DMS 273 treated with DMSO at 0.1 percent for 48 hours (cell line): ENCODE results near the gene GRB2.

Experiments used
- DNase-seq: peaks from one replicate; lab custom pipeline; 2025; lab: John Stamatoyannopoulos, UW

Gene GRB2

GRCh38 chr17:75414488-75414887 is 9.0 kb upstream of the GRB2 start:
- DNase-seq: no peak

DNA sequence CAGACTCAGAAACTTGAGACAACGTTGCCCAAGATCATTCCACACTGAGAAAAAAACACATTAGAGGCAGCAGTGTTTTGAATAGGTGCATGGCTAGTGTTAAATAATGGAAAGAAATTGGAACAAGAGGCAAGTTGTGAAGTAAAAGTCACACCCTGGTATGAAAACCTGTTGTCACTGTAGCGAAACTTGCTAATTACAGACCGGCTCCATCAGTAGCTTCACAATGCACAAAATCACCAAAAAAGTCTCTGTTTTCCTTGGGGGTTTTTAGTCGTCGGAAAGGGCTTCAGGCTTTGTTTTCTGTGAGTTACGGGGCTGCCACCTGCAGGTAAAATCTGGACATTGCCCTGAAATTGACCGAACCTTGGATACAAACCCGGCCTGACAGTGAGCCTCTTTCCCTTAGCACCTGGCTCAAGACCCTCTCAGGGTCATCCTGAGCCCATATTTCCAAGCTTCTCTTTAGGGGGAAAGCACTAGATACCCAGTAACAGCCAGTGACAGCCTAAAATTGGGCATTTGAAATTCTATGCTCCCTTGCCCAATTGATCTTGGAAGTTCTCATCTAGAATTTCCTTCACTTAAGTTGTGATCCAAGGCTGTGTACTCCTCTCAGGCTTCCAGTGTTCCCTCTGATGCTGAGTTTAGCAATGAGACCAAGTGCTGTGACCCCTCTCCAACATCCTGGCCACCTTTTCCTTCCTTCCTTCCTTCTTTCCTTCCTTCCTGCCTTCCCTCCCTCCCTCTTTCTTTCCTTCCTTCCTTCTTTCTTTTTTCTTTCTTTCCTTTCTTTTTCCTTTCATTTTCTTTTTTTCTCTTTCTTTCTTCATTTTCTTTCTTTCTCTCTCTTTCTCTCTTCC is 7.2 kb upstream of the GRB2 start:
- DNase-seq: peak; percentile 47

DNA sequence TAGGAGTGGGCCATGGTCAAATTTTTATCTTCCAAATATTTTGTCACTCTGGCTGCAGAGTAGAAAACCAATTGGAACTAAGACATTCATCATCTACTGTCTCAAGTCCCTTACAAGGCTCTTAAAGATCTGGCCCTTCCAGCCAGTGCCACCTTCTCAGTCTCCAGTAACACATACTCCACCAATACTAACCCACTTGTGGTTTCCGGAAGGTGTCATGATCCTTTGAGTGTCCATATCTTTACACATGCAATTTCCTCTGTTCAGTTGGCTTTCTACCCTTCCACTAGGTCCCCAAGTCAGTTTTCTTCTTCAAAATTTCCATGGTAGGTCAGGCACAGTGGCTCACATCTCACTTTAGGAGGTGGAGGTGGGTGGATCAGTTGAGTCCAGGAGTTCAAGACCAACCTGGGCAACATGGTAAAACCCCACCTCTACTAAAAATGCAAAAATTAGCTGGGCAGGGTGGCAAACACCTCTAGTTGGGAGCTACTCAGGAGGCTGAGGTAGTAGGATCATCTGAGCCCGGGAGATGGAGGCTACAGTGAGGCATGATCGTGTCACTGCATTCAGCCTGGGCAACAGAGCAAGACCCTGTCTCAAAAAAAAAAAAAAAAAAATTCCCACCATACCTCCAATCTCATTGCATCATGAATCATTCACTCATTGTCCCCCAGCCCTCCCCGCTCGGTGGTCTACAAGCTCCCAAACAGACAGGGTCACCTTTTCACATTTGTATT is 6.0 kb upstream of the GRB2 start:
- DNase-seq: no peak

DNA sequence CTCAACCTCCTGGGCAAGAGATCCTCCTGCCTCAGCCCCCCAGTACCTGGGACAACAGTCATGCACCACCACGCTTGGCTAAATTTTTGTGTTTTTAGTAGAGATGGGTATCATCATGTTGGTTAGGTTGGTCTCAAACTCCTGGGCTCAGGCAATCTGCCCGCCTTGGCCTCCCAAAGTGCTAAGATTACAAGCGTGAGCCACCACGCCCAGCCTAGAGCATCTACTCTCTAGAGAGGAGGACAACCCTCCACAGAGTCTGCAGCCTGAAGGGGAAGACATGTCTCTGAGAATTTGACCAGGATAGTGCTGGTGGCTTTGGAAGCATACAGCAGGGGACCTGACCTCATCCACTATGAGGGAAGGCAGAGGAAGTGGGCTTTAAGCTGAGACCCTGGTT is 4.7 kb upstream of the GRB2 start:
- DNase-seq: no peak

DNA sequence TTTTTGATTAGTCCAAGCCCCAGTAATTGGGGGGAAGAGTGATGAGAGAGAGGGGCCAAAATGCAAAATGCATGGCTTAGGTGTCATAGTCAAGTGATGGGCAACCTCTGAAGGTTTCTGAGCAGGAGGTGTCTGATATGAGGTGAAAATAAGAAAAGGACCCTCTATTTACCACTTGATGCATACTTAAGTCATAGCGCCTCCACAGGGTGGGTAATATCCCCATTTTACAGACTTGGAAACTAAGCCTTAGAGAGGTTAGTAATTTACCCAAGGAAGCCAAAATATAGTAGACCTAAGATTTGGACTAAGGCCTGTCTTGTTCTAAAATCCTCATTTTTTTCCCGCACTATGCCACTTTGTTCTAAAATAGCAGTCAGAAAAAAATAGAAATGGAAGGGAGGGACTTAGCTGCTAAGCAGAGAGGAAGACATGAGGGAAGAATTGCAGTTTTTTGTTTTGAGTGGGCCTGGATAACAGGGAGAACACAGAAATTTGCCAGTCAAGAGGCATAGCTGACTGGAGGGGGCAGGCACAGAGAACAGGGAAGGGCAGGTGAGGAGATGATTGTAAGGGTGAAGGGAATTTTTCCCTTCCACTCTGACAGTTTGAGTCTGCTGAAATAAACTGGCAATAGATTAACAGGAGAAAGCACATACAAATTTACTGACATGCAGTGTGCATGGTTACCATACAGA is 2.3 kb upstream of the GRB2 start:
- DNase-seq: no peak

DNA sequence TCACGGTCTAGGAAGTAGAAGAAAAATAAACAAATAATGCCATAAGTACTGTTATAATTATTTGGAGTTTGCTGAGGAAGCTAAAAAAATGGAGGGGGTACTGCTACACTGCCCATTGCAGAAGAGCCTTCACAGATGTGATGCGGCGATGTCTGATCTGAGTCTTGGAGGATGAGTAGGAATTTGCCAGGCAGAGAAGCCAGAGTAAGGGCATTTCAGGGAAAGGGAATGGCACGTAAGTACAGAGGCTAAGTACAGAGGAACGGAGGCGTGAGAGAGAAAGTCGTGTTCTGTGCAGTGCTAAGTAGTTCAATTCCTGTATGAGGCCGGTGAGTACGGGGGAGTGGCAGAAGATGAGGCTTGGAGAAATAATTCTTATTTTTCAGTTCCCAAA is 741 bp upstream of the GRB2 start:
- no peak for DNase-seq

GRCh38 chr17:75404731-75405364 is 630 bp downstream of the GRB2 start:
- no peak for DNase-seq

- peak; percentile 66 for DNase-seq
These were observed 1.2 kb downstream of the GRB2 start for GRCh38 chr17:75404223-75404730.

- DNase-seq: no peak
These were observed 2.3 kb downstream of the GRB2 start for GRCh38 chr17:75403131-75403530.

- no peak for DNase-seq
These were observed 3.5 kb downstream of the GRB2 start for GRCh38 chr17:75402026-75402425.

DNA sequence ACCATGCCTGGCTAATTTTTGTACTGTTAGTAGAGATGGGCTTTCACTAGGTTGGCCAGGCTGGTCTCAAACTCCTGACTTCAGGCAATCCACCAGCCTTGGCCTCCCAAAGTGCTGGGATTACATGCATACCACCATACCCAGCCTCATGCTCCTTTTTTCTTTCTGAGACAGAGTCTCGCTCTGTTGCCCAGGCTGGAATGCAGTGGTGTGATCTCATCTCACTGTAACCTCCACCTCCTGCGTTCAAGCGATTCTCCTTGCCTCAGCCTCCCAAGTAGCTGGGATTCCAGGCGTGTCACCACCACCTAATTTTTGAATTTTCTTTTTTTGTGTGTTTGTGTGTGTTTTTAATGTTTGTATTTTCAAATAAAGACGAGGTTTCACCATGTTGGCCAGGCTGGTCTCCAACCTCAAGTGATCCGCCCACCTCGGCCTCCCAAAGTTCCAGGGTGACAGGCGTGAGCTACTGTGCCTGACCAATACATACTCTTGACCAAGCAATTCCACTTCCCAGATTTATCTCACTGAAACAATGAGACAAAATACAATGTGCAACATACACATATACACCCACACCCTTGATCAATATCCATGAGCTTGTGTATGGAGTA is 5.0 kb downstream of the GRB2 start:
- DNase-seq: no peak

DNA sequence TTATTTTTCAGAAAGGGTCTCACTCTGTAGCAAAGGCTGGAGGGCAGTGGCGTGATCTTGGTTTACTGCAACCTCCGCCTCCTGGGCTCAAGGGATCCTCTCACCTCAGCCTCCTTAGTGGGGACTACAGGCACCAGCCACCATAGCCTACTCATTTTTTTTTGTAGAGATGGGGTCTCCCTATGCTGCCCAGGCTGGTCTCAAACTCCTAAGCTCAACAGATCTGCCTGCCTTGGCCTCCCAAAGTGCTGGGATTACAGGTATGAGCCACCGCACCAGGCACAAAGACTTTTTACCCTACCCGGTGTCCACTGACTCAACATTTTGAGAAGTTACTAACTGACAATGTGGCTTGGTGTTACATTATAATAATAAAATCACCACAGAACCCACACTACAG is 7.2 kb downstream of the GRB2 start:
- DNase-seq: no peak

- DNase-seq: no peak
These were observed 8.3 kb downstream of the GRB2 start for GRCh38 chr17:75397217-75397616.

- no peak for DNase-seq
These were observed 8.7 kb downstream of the GRB2 start for GRCh38 chr17:75396796-75397195.

GRCh38 chr17:75396025-75396424 is 9.5 kb downstream of the GRB2 start:
- no peak for DNase-seq

DNA sequence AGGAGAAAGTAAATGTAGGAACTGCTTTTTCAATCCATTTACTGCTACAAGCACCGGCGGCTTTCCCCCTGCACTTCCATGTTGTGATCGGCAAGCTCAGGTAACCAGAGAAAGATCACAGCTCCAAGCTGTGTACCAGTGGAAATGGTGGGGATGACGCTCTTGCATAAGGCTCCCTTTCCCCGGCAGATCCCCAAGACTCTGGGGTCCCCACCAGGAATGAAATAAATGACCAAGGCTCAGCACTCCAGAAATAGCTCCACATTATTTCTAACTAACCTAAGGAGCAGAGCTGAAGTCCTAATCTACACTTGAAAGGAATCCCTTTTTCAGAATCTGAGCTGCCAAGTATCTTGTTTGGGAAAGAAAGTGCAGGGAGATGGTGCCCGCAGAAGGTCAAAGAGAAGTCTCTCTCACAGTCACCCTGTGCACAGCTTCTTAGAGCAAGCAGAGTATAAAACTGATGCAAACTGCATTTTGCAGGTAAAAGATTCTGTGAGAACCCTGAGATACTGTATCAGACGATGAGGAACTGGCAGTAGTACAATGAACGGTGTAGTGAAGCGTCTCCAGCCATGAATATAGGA is 11.1 kb downstream of the GRB2 start:
- no peak for DNase-seq

GRCh38 chr17:75393523-75394331 is 11.8 kb downstream of the GRB2 start:
- peak; percentile 96 for DNase-seq

DNA sequence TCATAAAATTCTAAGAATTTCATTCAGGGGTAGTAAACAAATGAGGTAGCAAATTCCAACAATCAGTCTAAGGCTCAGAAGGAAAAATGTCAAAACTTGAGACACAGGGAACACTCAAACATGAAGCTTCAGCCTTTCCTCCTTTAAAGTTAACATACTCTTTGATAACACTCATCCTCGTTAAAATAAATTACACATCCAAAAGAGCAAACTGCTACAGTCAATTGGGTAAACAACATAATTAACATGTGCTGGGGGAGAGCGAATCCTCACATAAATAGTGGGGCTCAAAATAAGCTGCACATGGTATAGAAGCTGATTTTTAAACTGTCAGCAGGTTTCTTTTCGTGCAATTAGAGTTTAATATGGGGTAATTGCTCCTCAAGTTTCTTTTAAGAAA is 12.9 kb downstream of the GRB2 start:
- DNase-seq: no peak

GRCh38 chr17:75390982-75391381 is 14.5 kb downstream of the GRB2 start:
- DNase-seq: no peak

DNA sequence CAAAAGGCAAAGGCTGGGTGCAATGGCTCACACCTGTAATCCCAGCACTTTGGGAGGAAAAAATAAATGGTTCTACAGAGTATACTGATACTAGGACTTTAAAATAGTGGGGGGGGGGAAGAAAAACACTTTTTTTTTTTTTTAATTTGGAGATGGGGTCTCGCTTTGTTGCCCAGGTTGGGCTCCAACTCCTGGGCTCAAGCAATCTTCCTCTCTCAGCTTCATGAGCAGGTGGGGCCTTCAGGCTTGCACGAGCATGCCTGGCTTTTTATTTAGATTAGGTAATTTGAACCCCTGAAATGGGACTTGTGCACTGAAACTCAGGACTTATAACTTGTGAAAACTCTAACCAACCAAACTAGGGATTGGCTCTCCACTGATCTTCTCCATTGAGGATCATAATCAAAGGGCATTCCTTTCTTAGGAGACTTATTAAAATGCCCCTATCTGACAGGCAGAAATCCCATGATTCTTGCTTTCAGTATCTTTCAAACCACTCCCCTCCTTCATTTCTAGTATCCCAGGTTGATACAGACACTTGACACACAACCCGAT is 16.9 kb downstream of the GRB2 start:
- no peak for DNase-seq
